ENCODE data around the gene DCC. TPM values are rescaled to one million over a fixed set of nuclear protein-coding genes. Genes with fewer than 3 reads are reported as not detected.

DCC gene
- total RNA-seq, 4 donors from 2014 or later, result 0.13 TPM; not detected in 3

GRCh38 chr18:52577795-52578194 is 237.8 kb downstream of the DCC start:
- TF ChIP-seq POLR2A (IDR thresholded peaks at IDR 0.05) (no peak), CTCF (IDR thresholded peaks at IDR 0.05) (no peak)
- intact Hi-C loops (cut with DNase I; ENCODE audit: low total_unique reads), result no loop called here
- WGBS, 2 donors, result 33 to 39% methylated on average over 3 of the region's 3 CpGs
- DNase-seq (ENCODE audit: low spot score in 2 of 2), result no peak
- H3K4me3 ChIP-seq (ENCODE audit: low read depth, poor library complexity, severe bottlenecking), result no peak overlapping the region

- 70% methylated on average over 1 of the region's 1 CpG for WGBS, 2 donors
- H3K4me3 ChIP-seq (ENCODE audit: low read depth, poor library complexity, severe bottlenecking), result no peak overlapping the region
- intact Hi-C loops (cut with DNase I; ENCODE audit: low total_unique reads), result no loop called here
- DNase-seq (ENCODE audit: low spot score in 2 of 2), result no peak
- TF ChIP-seq CTCF (IDR thresholded peaks at IDR 0.05) (no peak), POLR2A (IDR thresholded peaks at IDR 0.05) (no peak)
Measured at GRCh38 chr18:52582061-52582460, 242.1 kb downstream of the DCC start.

- WGBS, 2 donors, result 20 to 55% methylated on average over 1 of the region's 1 CpG
- intact Hi-C loops (cut with DNase I; ENCODE audit: low total_unique reads), result no loop called here
- H3K4me3 ChIP-seq (ENCODE audit: low read depth, poor library complexity, severe bottlenecking), result no peak overlapping the region
- TF ChIP-seq POLR2A (IDR thresholded peaks at IDR 0.05) (no peak), CTCF (IDR thresholded peaks at IDR 0.05) (no peak)
- DNase-seq (ENCODE audit: low spot score in 2 of 2), result no peak
Measured at GRCh38 chr18:52582516-52582915, 242.5 kb downstream of the DCC start.

GRCh38 chr18:52588931-52589330 is 248.9 kb downstream of the DCC start:
- intact Hi-C loops (cut with DNase I; ENCODE audit: low total_unique reads), result no loop called here
- no peak for DNase-seq (ENCODE audit: low spot score in 2 of 2)
- no peak overlapping the region for H3K4me3 ChIP-seq (ENCODE audit: low read depth, poor library complexity, severe bottlenecking)
- TF ChIP-seq POLR2A (IDR thresholded peaks at IDR 0.05), result no peak
- TF ChIP-seq CTCF (IDR thresholded peaks at IDR 0.05), result no peak

- WGBS, 2 donors, result 48 to 50% methylated on average over 5 of the region's 5 CpGs
- TF ChIP-seq CTCF (IDR thresholded peaks at IDR 0.05) (no peak), POLR2A (IDR thresholded peaks at IDR 0.05) (no peak)
Measured at GRCh38 chr18:52596748-52597435, 256.9 kb downstream of the DCC start.

GRCh38 chr18:52598921-52599320 is 258.9 kb downstream of the DCC start:
- WGBS, 2 donors, result 70 to 82% methylated on average over 2 of the region's 2 CpGs
- intact Hi-C loops (cut with DNase I; ENCODE audit: low total_unique reads), result no loop called here
- no peak overlapping the region for H3K4me3 ChIP-seq (ENCODE audit: low read depth, poor library complexity, severe bottlenecking)
- TF ChIP-seq CTCF (IDR thresholded peaks at IDR 0.05) (no peak), POLR2A (IDR thresholded peaks at IDR 0.05) (no peak)
- DNase-seq (ENCODE audit: low spot score in 2 of 2), result no peak

More at GRCh38 chr18:52596748-52597435, 256.9 kb downstream of the DCC start:
- DNase-seq (ENCODE audit: low spot score in 2 of 2), result no peak
- intact Hi-C loops (cut with DNase I; ENCODE audit: low total_unique reads), result no loop called here
- H3K4me3 ChIP-seq (ENCODE audit: low read depth, poor library complexity, severe bottlenecking), result no peak overlapping the region
